Endodermal cell (in vitro differentiated cells): ENCODE measurements around the gene CNTN4. TPM values are rescaled to one million over a fixed set of nuclear protein-coding genes. Genes with fewer than 3 reads are reported as not detected.

Experiments
- DNase-seq: peaks from one replicate; pipeline ENCODE4 v3.0.0-alpha.2; 2017
- H3K27ac ChIP-seq: 2 replicates; pipeline ENCODE4 v1.5.1; 2013; ENCODE audit warnings: mild to moderate bottlenecking, low read depth, low read length, moderate library complexity
- H3K27me3 ChIP-seq: 2 replicates; pipeline ENCODE4 v1.6.1; 2013; ENCODE audit warnings: mild to moderate bottlenecking, low read length, moderate library complexity; ENCODE audit not compliant: insufficient read depth, control insufficient read depth, poor library complexity, severe bottlenecking
- H3K36me3 ChIP-seq: 2 replicates; pipeline ENCODE4 v1.7.0; 2013; ENCODE audit warnings: mild to moderate bottlenecking, low read length, moderate library complexity; ENCODE audit not compliant: control insufficient read depth, insufficient read depth
- H3K4me1 ChIP-seq: one replicate; pipeline ENCODE4 v1.7.0; 2013; ENCODE audit warnings: low read length; ENCODE audit not compliant: control insufficient read depth, insufficient read depth
- H3K4me3 ChIP-seq: 2 replicates; pipeline ENCODE4 v1.5.1; 2013; ENCODE audit warnings: mild to moderate bottlenecking, low read length, moderate library complexity
- H3K9ac ChIP-seq: 2 replicates; pipeline ENCODE4 v1.6.1; 2013; ENCODE audit warnings: mild to moderate bottlenecking, low read length, moderate library complexity; ENCODE audit not compliant: poor library complexity, severe bottlenecking; ENCODE audit errors: extremely low read depth
- H3K9me3 ChIP-seq: 2 replicates; pipeline ENCODE4 v1.6.1; 2013; ENCODE audit warnings: mild to moderate bottlenecking, low read length, moderate library complexity; ENCODE audit not compliant: control insufficient read depth
- H3K27ac Mint-ChIP-seq: 2 replicates; pipeline ENCODE4 v1.8.0; 2020; ENCODE audit warnings: mixed read lengths
- H3K27me3 Mint-ChIP-seq: 2 replicates; pipeline ENCODE4 v1.8.0; 2021; ENCODE audit warnings: mild to moderate bottlenecking, mixed read lengths; ENCODE audit not compliant: insufficient read depth
- H3K36me3 Mint-ChIP-seq: 2 replicates; pipeline ENCODE4 v1.8.0; 2020; ENCODE audit warnings: low read depth, mixed read lengths
- H3K4me1 Mint-ChIP-seq: 2 replicates; pipeline ENCODE4 v1.8.0; 2020; ENCODE audit warnings: mixed read lengths
- H3K4me3 Mint-ChIP-seq: 2 replicates; pipeline ENCODE4 v1.8.0; 2020; ENCODE audit warnings: mild to moderate bottlenecking, moderate library complexity, mixed read lengths
- H3K9me3 Mint-ChIP-seq: 2 replicates; pipeline ENCODE4 v1.8.0; 2020; ENCODE audit warnings: mild to moderate bottlenecking, mixed read lengths
- CTCF ChIP-seq: fragments of 200-600 bp; sonication (generic); conservative IDR thresholded peaks from 2 replicates; pipeline ENCODE4 v1.5.0; 2021; ENCODE audit warnings: antibody characterized with exemption, mild to moderate bottlenecking
- WGBS, 2 experiments: methylation state at CpG; one replicate each; pipeline versions ENCODE4 v1.1.5 to v1.1.7; 2013; ENCODE audit warnings: missing lambda C conversion rate in 2 of 2, mixed read lengths in 1 of 2; ENCODE audit not compliant: insufficient coverage in 1 of 2, insufficient read length in 1 of 2; 5-methylcytosine and 5-hydroxymethylcytosine counted together
- total RNA-seq, 2 donors: library from RNA; stranded (reverse); fragmentation: NEBNext Ultra II Directional in 1 of 2; extraction: Animal tissue kit (Norgen Biotek cat#: 25700) in 1 of 2; gene quantifications; 2 replicates in 1 of 2; 3 replicates in 1 of 2; pipeline ENCODE4 v1.2.1, GENCODE V29; 2021

The CNTN4 gene
- total RNA-seq, 2 donors from 2014 or later, result 10.8 to 11.1 TPM

GRCh38 chr3:2583046-2583445 lies 484.4 kb downstream of the CNTN4 start:
- DNase-seq, result no peak
- H3K27me3 Mint-ChIP-seq, result no peaks in the 10 kb centered on the region
- Histone ChIP-seq H3K4me3 (no peak overlapping the region), H3K27ac (no peak overlapping the region), H3K27me3 (no peaks in the 10 kb centered on the region), H3K9me3 (no peaks in the 10 kb centered on the region), H3K9ac (no peak overlapping the region), H3K4me1 (no peaks in the 10 kb centered on the region), H3K36me3 (no peaks in the 10 kb centered on the region)
- no peak overlapping the region for H3K27ac Mint-ChIP-seq
- WGBS, 2 experiments, result 92% methylated on average over 2 of the region's 2 CpGs; no CpG with 5 or more reads in 1 of the 2 experiments
- no peaks in the 10 kb centered on the region for H3K4me1 Mint-ChIP-seq
- TF ChIP-seq CTCF, result no peak
- H3K9me3 Mint-ChIP-seq, result no peaks in the 10 kb centered on the region
- H3K36me3 Mint-ChIP-seq, result no peaks in the 10 kb centered on the region
- no peak overlapping the region for H3K4me3 Mint-ChIP-seq

- H3K36me3 Mint-ChIP-seq, result no peaks in the 10 kb centered on the region
- Histone ChIP-seq H3K27me3 (no peaks in the 10 kb centered on the region), H3K27ac (no peak overlapping the region), H3K9me3 (no peaks in the 10 kb centered on the region), H3K9ac (no peak overlapping the region), H3K4me1 (no peaks in the 10 kb centered on the region), H3K4me3 (no peak overlapping the region), H3K36me3 (no peaks in the 10 kb centered on the region)
- H3K9me3 Mint-ChIP-seq, result no peaks in the 10 kb centered on the region
- no peak overlapping the region for H3K27ac Mint-ChIP-seq
- 84 to 91% methylated on average over 5 of the region's 6 CpGs for WGBS, 2 experiments
- TF ChIP-seq CTCF, result no peak
- H3K4me3 Mint-ChIP-seq, result no peak overlapping the region
- DNase-seq, result no peak
- H3K4me1 Mint-ChIP-seq, result no peaks in the 10 kb centered on the region
- H3K27me3 Mint-ChIP-seq, result no peaks in the 10 kb centered on the region
Observed at GRCh38 chr3:2589336-2589969, 490.8 kb downstream of the CNTN4 start.

- H3K36me3 ChIP-seq, result no peaks in the 10 kb centered on the region
- Mint-ChIP-seq H3K9me3 (no peaks in the 10 kb centered on the region), H3K4me1 (no peaks in the 10 kb centered on the region), H3K27ac (no peak overlapping the region), H3K27me3 (no peaks in the 10 kb centered on the region), H3K4me3 (no peak overlapping the region), H3K36me3 (no peaks in the 10 kb centered on the region)
- no peak overlapping the region for H3K4me3 ChIP-seq
- no peaks in the 10 kb centered on the region for H3K9me3 ChIP-seq
- TF ChIP-seq CTCF, result peak; percentile 74
- H3K27ac ChIP-seq, result no peak overlapping the region
- no peaks in the 10 kb centered on the region for H3K27me3 ChIP-seq
- WGBS, 2 experiments, result 82 to 100% methylated on average over 1 to 4 of the region's 4 CpGs
- H3K4me1 ChIP-seq, result no peaks in the 10 kb centered on the region
- peak; percentile 66 for DNase-seq
- no peak overlapping the region for H3K9ac ChIP-seq
Observed at GRCh38 chr3:2595486-2595885, 496.8 kb downstream of the CNTN4 start.
